Right lobe of liver (tissue), 4 donors: ENCODE measurements around the gene G2E3.

Experiments used
- CTCF ChIP-seq, 4 donors: fragments of 200-600 bp in 3 of 4; fragments of 450-650 bp in 1 of 4; IDR thresholded peaks; one replicate each; pipeline versions ENCODE4 v1.5.1 to v1.8.0; 2016 to 2022; ENCODE audit warnings: antibody characterized with exemption in 4 of 4, mild to moderate bottlenecking in 2 of 4
- POLR2A ChIP-seq: fragments of 450-650 bp; IDR thresholded peaks from one replicate; pipeline ENCODE4 v1.6.1; 2017; ENCODE audit warnings: antibody characterized with exemption, mild to moderate bottlenecking
- donor health status: DM: no; HTN: no; CAD: no.
- donor health status: DM: no; HTN: no; CAD: no.
- donor health status: DM: no; HTN: yes; CAD: no.

- TF ChIP-seq CTCF (IDR thresholded peaks at IDR 0.05) = no peak
- TF ChIP-seq POLR2A = no peak
Measured at GRCh38 chr14:30551460-30551859, 7.5 kb upstream of the G2E3 start.
